Measurements from ENCODE around the gene SETD3. TPM values are rescaled to one million over a fixed set of nuclear protein-coding genes. Genes with fewer than 3 reads are reported as not detected.
A peak's percentile ranks its signal among the peaks of the same experiment; 100 is the strongest.

The SETD3 gene
- total RNA-seq, 6 donors from 2014 or later: 59.7 to 99.2 (median 77.6) TPM

DNA sequence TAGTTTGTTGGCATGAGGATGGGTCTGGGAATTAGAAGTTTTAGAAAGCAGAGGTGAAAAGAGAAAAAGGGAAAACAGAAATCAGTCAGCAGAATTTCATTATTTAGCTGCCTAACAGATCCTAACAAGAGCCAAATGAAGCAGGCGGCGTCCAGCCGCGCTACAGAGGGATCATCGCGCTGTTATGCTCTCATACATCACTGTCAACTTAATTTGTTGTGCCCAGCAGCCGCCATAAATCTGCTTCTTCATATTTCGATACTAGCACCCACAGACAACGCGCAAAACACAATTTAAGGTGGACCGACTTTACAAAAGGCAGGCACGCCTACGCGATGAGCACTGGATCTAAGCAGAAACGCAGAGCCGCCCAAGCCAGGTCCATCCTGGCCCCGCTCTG lies 66.7 kb downstream of the SETD3 start:
- peaks cover 0 to 21% (median 12%) of the 10 kb centered on the region in 4 donors for H3K4me1 ChIP-seq
- 94 to 96% methylated on average over 17 of the region's 17 CpGs for WGBS, 2 donors
- H3K27ac ChIP-seq: no peak overlapping the region
- DNase-seq: no peak
- H3K4me3 ChIP-seq: no peak overlapping the region
- H3K36me3 ChIP-seq: peaks cover 0 to 41% (median 13%) of the 10 kb centered on the region in 4 donors
- H3K9me3 ChIP-seq: no peaks in the 10 kb centered on the region
- no peak for ATAC-seq (ENCODE audit: low FRiP score in 2 of 2)
- no peaks in the 10 kb centered on the region for H3K27me3 ChIP-seq
- TF ChIP-seq POLR2AphosphoS5 (IDR thresholded peaks at IDR 0.05): no peak
- TF ChIP-seq, protein P1, sequence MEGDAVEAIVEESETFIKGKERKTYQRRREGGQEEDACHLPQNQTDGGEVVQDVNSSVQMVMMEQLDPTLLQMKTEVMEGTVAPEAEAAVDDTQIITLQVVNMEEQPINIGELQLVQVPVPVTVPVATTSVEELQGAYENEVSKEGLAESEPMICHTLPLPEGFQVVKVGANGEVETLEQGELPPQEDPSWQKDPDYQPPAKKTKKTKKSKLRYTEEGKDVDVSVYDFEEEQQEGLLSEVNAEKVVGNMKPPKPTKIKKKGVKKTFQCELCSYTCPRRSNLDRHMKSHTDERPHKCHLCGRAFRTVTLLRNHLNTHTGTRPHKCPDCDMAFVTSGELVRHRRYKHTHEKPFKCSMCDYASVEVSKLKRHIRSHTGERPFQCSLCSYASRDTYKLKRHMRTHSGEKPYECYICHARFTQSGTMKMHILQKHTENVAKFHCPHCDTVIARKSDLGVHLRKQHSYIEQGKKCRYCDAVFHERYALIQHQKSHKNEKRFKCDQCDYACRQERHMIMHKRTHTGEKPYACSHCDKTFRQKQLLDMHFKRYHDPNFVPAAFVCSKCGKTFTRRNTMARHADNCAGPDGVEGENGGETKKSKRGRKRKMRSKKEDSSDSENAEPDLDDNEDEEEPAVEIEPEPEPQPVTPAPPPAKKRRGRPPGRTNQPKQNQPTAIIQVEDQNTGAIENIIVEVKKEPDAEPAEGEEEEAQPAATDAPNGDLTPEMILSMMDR (IDR thresholded peaks at IDR 0.05): no peak
- TF ChIP-seq POLR2A (IDR thresholded peaks at IDR 0.05): no peak
- TF ChIP-seq EP300 (IDR thresholded peaks at IDR 0.05): no peak

GRCh38 chr14:99413172-99413571 lies 67.5 kb downstream of the SETD3 start:
- Histone ChIP-seq H3K4me3 (no peak overlapping the region), H3K27me3 (no peaks in the 10 kb centered on the region), H3K27ac (no peak overlapping the region), H3K36me3 (peaks cover 0 to 46% (median 15%) of the 10 kb centered on the region in 4 donors), H3K9me3 (no peaks in the 10 kb centered on the region), H3K4me1 (peaks cover 0 to 21% (median 19%) of the 10 kb centered on the region in 4 donors)
- TF ChIP-seq, protein P1 (IDR thresholded peaks at IDR 0.05): no peak
- no peak for TF ChIP-seq EP300 (IDR thresholded peaks at IDR 0.05)
- no peak for DNase-seq
- 87 to 88% methylated on average over 6 of the region's 6 CpGs for WGBS, 2 donors
- ATAC-seq (ENCODE audit: low FRiP score in 2 of 2): no peak

GRCh38 chr14:99412117-99413061 lies 68.3 kb downstream of the SETD3 start:
- Histone ChIP-seq H3K36me3 (peaks cover 0 to 52% (median 15%) of the 10 kb centered on the region in 4 donors), H3K27ac (no peak overlapping the region), H3K4me3 (no peak overlapping the region), H3K4me1 (peaks cover 0 to 27% (median 22%) of the 10 kb centered on the region in 4 donors), H3K9me3 (no peaks in the 10 kb centered on the region), H3K27me3 (no peaks in the 10 kb centered on the region)
- WGBS, 2 donors: 82 to 87% methylated on average over 17 of the region's 17 CpGs
- TF ChIP-seq POLR2AphosphoS5 (IDR thresholded peaks at IDR 0.05) (no peak), POLR2A (IDR thresholded peaks at IDR 0.05) (no peak), EP300 (IDR thresholded peaks at IDR 0.05) (no peak)
- TF ChIP-seq, protein P1 (IDR thresholded peaks at IDR 0.05): no peak
- ATAC-seq (ENCODE audit: low FRiP score in 2 of 2) (peak in 1 of 2 donors; percentile 9), DNase-seq (no peak)

DNA sequence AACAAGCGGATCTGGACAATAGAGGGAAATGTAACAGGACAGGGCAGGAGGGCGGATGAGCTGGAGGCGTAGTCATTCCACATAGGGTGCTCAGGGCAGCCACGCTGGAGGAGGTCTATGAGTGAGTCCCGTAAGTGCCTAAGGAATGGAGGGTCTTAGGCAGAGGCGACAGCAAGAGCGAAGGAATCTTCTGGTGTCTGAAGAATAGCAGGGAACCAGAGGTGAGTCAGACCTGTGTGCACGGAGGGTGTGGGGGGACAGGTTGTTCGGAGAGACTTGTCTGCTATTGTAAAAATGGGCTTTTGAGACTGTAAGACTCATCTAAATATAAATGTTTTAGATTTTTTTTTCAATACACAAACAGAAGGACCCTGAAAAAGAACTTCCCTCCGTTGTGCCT lies 70.6 kb downstream of the SETD3 start:
- ATAC-seq (ENCODE audit: low FRiP score in 2 of 2): no peak
- DNase-seq: no peak
- 94 to 96% methylated on average over 10 of the region's 10 CpGs for WGBS, 2 donors
- Histone ChIP-seq H3K27ac (no peak overlapping the region), H3K4me1 (peaks cover 0 to 23% (median 13%) of the 10 kb centered on the region in 4 donors), H3K27me3 (no peaks in the 10 kb centered on the region), H3K36me3 (peaks cover 7 to 65% (median 25%) of the 10 kb centered on the region in 4 donors), H3K4me3 (no peak overlapping the region), H3K9me3 (no peaks in the 10 kb centered on the region)
- TF ChIP-seq, protein P1 (IDR thresholded peaks at IDR 0.05): no peak
- TF ChIP-seq POLR2A (IDR thresholded peaks at IDR 0.05) (no peak), POLR2AphosphoS5 (IDR thresholded peaks at IDR 0.05) (no peak), EP300 (IDR thresholded peaks at IDR 0.05) (no peak)

Data from upper lobe of left lung (tissue), 6 donors.